ENCODE measurements around the gene ALOXE3.

ALOXE3 gene

DNA sequence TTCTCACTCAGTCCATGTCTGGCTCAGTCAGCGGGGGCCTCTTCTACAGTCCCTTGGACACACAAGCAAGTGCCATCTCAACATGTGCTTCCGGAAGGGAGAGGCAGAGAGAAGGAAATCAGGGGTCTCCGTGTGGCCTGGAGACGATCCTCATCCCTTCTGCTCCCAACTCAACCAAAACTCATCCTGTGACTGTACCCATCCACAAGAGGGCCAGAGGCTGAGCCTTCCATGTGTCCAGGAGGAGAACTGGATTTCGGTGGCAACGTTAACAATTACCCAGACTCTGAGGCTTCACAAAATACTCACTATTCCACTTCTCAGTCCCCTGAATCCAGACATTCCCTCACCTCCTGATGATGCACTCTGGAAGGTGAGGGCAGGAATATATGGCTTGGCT is 23.0 kb downstream of the ALOXE3 start (continued):
- no peak for TF ChIP-seq CSDC2 (CRISPR knock-in tag; IDR thresholded peaks at IDR 0.05)

- TF ChIP-seq PPARA (CRISPR knock-in tag; IDR thresholded peaks at IDR 0.05; ENCODE audit: borderline replicate concordance), result no peak
- TF ChIP-seq, protein P1, sequence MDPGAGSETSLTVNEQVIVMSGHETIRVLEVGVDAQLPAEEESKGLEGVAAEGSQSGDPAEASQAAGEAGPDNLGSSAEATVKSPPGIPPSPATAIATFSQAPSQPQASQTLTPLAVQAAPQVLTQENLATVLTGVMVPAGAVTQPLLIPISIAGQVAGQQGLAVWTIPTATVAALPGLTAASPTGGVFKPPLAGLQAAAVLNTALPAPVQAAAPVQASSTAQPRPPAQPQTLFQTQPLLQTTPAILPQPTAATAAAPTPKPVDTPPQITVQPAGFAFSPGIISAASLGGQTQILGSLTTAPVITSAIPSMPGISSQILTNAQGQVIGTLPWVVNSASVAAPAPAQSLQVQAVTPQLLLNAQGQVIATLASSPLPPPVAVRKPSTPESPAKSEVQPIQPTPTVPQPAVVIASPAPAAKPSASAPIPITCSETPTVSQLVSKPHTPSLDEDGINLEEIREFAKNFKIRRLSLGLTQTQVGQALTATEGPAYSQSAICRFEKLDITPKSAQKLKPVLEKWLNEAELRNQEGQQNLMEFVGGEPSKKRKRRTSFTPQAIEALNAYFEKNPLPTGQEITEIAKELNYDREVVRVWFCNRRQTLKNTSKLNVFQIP (CRISPR knock-in tag; IDR thresholded peaks at IDR 0.05; ENCODE audit: borderline replicate concordance, low read depth), result no peak
- TF ChIP-seq ZC3H10 (CRISPR knock-in tag; IDR thresholded peaks at IDR 0.05), result no peak
- TF ChIP-seq PATZ1 (CRISPR knock-in tag; IDR thresholded peaks at IDR 0.05; ENCODE audit: borderline replicate concordance), result no peak
- no peak for TF ChIP-seq ISL1 (CRISPR knock-in tag; IDR thresholded peaks at IDR 0.05)
- no peak for TF ChIP-seq ZFP3 (CRISPR knock-in tag; IDR thresholded peaks at IDR 0.05)
- TF ChIP-seq, protein P2, sequence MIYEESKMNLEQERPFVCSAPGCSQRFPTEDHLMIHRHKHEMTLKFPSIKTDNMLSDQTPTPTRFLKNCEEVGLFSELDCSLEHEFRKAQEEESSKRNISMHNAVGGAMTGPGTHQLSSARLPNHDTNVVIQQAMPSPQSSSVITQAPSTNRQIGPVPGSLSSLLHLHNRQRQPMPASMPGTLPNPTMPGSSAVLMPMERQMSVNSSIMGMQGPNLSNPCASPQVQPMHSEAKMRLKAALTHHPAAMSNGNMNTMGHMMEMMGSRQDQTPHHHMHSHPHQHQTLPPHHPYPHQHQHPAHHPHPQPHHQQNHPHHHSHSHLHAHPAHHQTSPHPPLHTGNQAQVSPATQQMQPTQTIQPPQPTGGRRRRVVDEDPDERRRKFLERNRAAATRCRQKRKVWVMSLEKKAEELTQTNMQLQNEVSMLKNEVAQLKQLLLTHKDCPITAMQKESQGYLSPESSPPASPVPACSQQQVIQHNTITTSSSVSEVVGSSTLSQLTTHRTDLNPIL (CRISPR knock-in tag; IDR thresholded peaks at IDR 0.05; ENCODE audit: low read depth), result no peak
- no peak for TF ChIP-seq TOX (CRISPR knock-in tag; IDR thresholded peaks at IDR 0.05; ENCODE audit: borderline replicate concordance)
- no peak for TF ChIP-seq GLIS3 (CRISPR knock-in tag; IDR thresholded peaks at IDR 0.05)
- no peak for TF ChIP-seq ZNF8 (CRISPR knock-in tag; IDR thresholded peaks at IDR 0.05)
- TF ChIP-seq ESRRG (CRISPR knock-in tag; IDR thresholded peaks at IDR 0.05), result no peak
- no peak for TF ChIP-seq CSDC2 (CRISPR knock-in tag; IDR thresholded peaks at IDR 0.05)
- no peak for TF ChIP-seq ZNF70 (CRISPR knock-in tag; IDR thresholded peaks at IDR 0.05)
- TF ChIP-seq OSR1 (CRISPR knock-in tag; IDR thresholded peaks at IDR 0.05), result no peak
- no peak for ATAC-seq
Observed at GRCh38 chr17:8091033-8091687, 27.2 kb downstream of the ALOXE3 start.

- no peak for ATAC-seq
- TF ChIP-seq ESRRG (CRISPR knock-in tag; IDR thresholded peaks at IDR 0.05), result no peak
Observed at GRCh38 chr17:8089728-8090127, 28.6 kb downstream of the ALOXE3 start.

- ATAC-seq, result no peak
- TF ChIP-seq GLIS3 (CRISPR knock-in tag; IDR thresholded peaks at IDR 0.05) (no peak), ZNF70 (CRISPR knock-in tag; IDR thresholded peaks at IDR 0.05) (no peak), ZFP30 (CRISPR knock-in tag; IDR thresholded peaks at IDR 0.05) (no peak), ESRRG (CRISPR knock-in tag; IDR thresholded peaks at IDR 0.05) (no peak), OSR1 (CRISPR knock-in tag; IDR thresholded peaks at IDR 0.05) (no peak), ZNF8 (CRISPR knock-in tag; IDR thresholded peaks at IDR 0.05) (no peak), TOX (CRISPR knock-in tag; IDR thresholded peaks at IDR 0.05; ENCODE audit: borderline replicate concordance) (no peak), ISL1 (CRISPR knock-in tag; IDR thresholded peaks at IDR 0.05) (no peak), SNAI2 (CRISPR knock-in tag; IDR thresholded peaks at IDR 0.05) (no peak), ARNTL (CRISPR knock-in tag; IDR thresholded peaks at IDR 0.05; ENCODE audit: borderline replicate concordance, low read depth) (no peak), CSDC2 (CRISPR knock-in tag; IDR thresholded peaks at IDR 0.05) (no peak), CSRNP3 (CRISPR knock-in tag; IDR thresholded peaks at IDR 0.05) (no peak), BACH2 (CRISPR knock-in tag; IDR thresholded peaks at IDR 0.05; ENCODE audit: borderline replicate concordance) (no peak), PPARA (CRISPR knock-in tag; IDR thresholded peaks at IDR 0.05; ENCODE audit: borderline replicate concordance) (no peak), ZNF565 (CRISPR knock-in tag; conservative IDR thresholded peaks at IDR 0.05; ENCODE audit: low read depth) (no peak), PATZ1 (CRISPR knock-in tag; IDR thresholded peaks at IDR 0.05; ENCODE audit: borderline replicate concordance) (no peak), TCF4 (CRISPR knock-in tag; IDR thresholded peaks at IDR 0.05; ENCODE audit: borderline replicate concordance) (no peak), ZFP3 (CRISPR knock-in tag; IDR thresholded peaks at IDR 0.05) (no peak), RARB (CRISPR knock-in tag; IDR thresholded peaks at IDR 0.05) (no peak)
- TF ChIP-seq, protein P2 (CRISPR knock-in tag; IDR thresholded peaks at IDR 0.05; ENCODE audit: low read depth), result no peak
Observed at GRCh38 chr17:8087952-8088230, 30.4 kb downstream of the ALOXE3 start.

Measured in SK-N-SH treated with all-trans-retinoic acid at 6 μM for 48 hours (cell line).